IMR-90 (cell line): ENCODE results near the gene PTPRQ. TPM values are rescaled to one million over a fixed set of nuclear protein-coding genes. Genes with fewer than 3 reads are reported as not detected.
A peak's percentile ranks its signal among the peaks of the same experiment; 100 is the strongest.

ENCODE experiments used
- ATAC-seq: fragments of 200-7000 bp; cut with Tn5 transposase; 2 replicates; pipeline ENCODE4 v1.9.1; 2020; ENCODE audit warnings: low read depth, mild to moderate bottlenecking, moderate library complexity
- BruUV-seq: library from RNA; stranded (reverse); fragments of 400-500 nt; replicated peaks from 2 replicates; lab custom pipeline; 2021; lab: Mats Ljungman, UMichigan
- CTCF ChIA-PET: fragments of 300-600 bp; formaldehyde crosslinking; extraction: SDS; loops from one replicate; lab custom pipeline; 2021; ENCODE audit warnings: antibody characterized with exemption; lab: Yijun Ruan, JAX
- POLR2A ChIA-PET: fragments of 300-600 bp; sonication (Branson Sonifier 250); formaldehyde crosslinking; loops from one replicate; lab custom pipeline; 2022; ENCODE audit warnings: antibody characterized with exemption; ENCODE audit not compliant: unreplicated experiment; lab: Charles Lee
- DNase-seq: peaks from one replicate; pipeline ENCODE4 v3.0.0; 2013
- H2AFZ ChIP-seq: replicated peaks from 2 replicates; pipeline ENCODE3; 2013; ENCODE audit warnings: low read length, mild to moderate bottlenecking; ENCODE audit not compliant: poor library complexity
- H2AK5ac ChIP-seq: 2 replicates; pipeline ENCODE4 v1.6.1; 2013; ENCODE audit warnings: low read depth, low read length, inconsistent platforms
- H2AK9ac ChIP-seq: replicated peaks from 2 replicates; pipeline ENCODE3; 2013; ENCODE audit warnings: mild to moderate bottlenecking, low read depth, low read length, moderate library complexity; ENCODE audit not compliant: poor library complexity
- H2BK120ac ChIP-seq: 2 replicates; pipeline ENCODE4 v1.6.1; 2013; ENCODE audit warnings: low read depth, low read length, inconsistent platforms
- H2BK15ac ChIP-seq: 3 replicates; pipeline ENCODE4 v1.6.1; 2013; ENCODE audit warnings: low read depth, low read length, inconsistent platforms
- H2BK20ac ChIP-seq: 2 replicates; pipeline ENCODE4 v1.6.1; 2013; ENCODE audit warnings: low read depth, mild to moderate bottlenecking, inconsistent platforms, low read length, moderate library complexity
- H2BK5ac ChIP-seq: 2 replicates; pipeline ENCODE4 v1.6.1; 2013; ENCODE audit warnings: mild to moderate bottlenecking, low read depth, low read length, inconsistent platforms; ENCODE audit not compliant: poor library complexity, severe bottlenecking
- H3K14ac ChIP-seq: replicated peaks from 2 replicates; pipeline ENCODE4 v1.6.1; 2013; ENCODE audit warnings: low read depth, low read length, inconsistent platforms
- H3K18ac ChIP-seq: 2 replicates; pipeline ENCODE4 v1.6.1; 2013; ENCODE audit warnings: low read depth, low read length, control low read depth
- H3K23ac ChIP-seq: 2 replicates; pipeline ENCODE4 v1.6.1; 2013; ENCODE audit warnings: low read depth, low read length, inconsistent platforms
- H3K27ac ChIP-seq: 2 replicates; pipeline ENCODE4 v1.5.1; 2013; ENCODE audit warnings: mild to moderate bottlenecking, control low read depth, low read length; ENCODE audit not compliant: insufficient read depth
- H3K27me3 ChIP-seq: 2 replicates; pipeline ENCODE4 v1.6.1; 2013; ENCODE audit warnings: low read length; ENCODE audit not compliant: control insufficient read depth, insufficient read depth
- H3K36me3 ChIP-seq: 2 replicates; pipeline ENCODE4 v1.6.1; 2013; ENCODE audit warnings: low read length, mixed read lengths; ENCODE audit not compliant: control insufficient read depth, insufficient read depth
- H3K4ac ChIP-seq: 2 replicates; pipeline ENCODE4 v1.6.1; 2013; ENCODE audit warnings: low read depth, low read length, inconsistent platforms
- H3K4me1 ChIP-seq: 2 replicates; pipeline ENCODE4 v1.6.1; 2013; ENCODE audit warnings: low read length, mixed read lengths; ENCODE audit not compliant: control insufficient read depth, insufficient read depth
- H3K4me2 ChIP-seq: 2 replicates; pipeline ENCODE4 v1.6.1; 2013; ENCODE audit warnings: low read depth, mild to moderate bottlenecking, control low read depth, low read length, moderate library complexity
- H3K4me3 ChIP-seq: 2 replicates; pipeline ENCODE4 v1.5.1; 2013; ENCODE audit warnings: low read depth, mild to moderate bottlenecking, control low read depth, low read length, moderate library complexity; ENCODE audit not compliant: insufficient read depth
- H3K56ac ChIP-seq: 2 replicates; pipeline ENCODE4 v1.6.1; 2013; ENCODE audit warnings: low read length, inconsistent platforms; ENCODE audit not compliant: insufficient read depth; ENCODE audit errors: extremely low read depth
- H3K79me1 ChIP-seq, 2 experiments: 2 replicates each; pipeline ENCODE4 v1.6.1; 2013; ENCODE audit warnings: low read length in 2 of 2, inconsistent platforms in 1 of 2, low read depth in 1 of 2
- H3K9ac ChIP-seq: 2 replicates; pipeline ENCODE4 v1.6.1; 2013; ENCODE audit warnings: low read depth, low read length, control low read depth
- H3K9me1 ChIP-seq: 2 replicates; pipeline ENCODE4 v1.6.1; 2013; ENCODE audit warnings: low read length, inconsistent platforms; ENCODE audit not compliant: insufficient read depth
- H3K9me3 ChIP-seq: 2 replicates; pipeline ENCODE4 v1.6.1; 2013; ENCODE audit warnings: low read length; ENCODE audit not compliant: control insufficient read depth, insufficient read depth
- H4K20me1 ChIP-seq: 2 replicates; pipeline ENCODE4 v1.6.1; 2013; ENCODE audit warnings: low read length, inconsistent platforms; ENCODE audit not compliant: insufficient read depth
- H4K5ac ChIP-seq: 2 replicates; pipeline ENCODE4 v1.6.1; 2013; ENCODE audit warnings: mild to moderate bottlenecking, low read depth, low read length, control low read depth
- H4K8ac ChIP-seq, 2 experiments: 2 replicates each; pipeline ENCODE4 v1.6.1; 2013; ENCODE audit warnings: low read depth in 2 of 2, low read length in 2 of 2, control low read depth in 1 of 2, inconsistent platforms in 1 of 2
- H4K91ac ChIP-seq: 2 replicates; pipeline ENCODE4 v1.6.1; 2013; ENCODE audit warnings: low read depth, low read length, inconsistent platforms; ENCODE audit not compliant: insufficient read depth
- BHLHE40 ChIP-seq: fragments of 150-350 bp; IDR thresholded peaks from 2 replicates; pipeline ENCODE4 v1.6.1; 2016; ENCODE audit warnings: mild to moderate bottlenecking, low read depth, low read length
- CEBPB ChIP-seq: IDR thresholded peaks from 2 replicates; pipeline ENCODE4 v1.6.1; 2012; ENCODE audit warnings: low read depth, low read length, improper control_type of control experiment
- FOS ChIP-seq: fragments of 150-350 bp; IDR thresholded peaks from 2 replicates; pipeline ENCODE4 v1.6.1; 2016; ENCODE audit warnings: low read depth, low read length
- MAFK ChIP-seq: IDR thresholded peaks from 2 replicates; pipeline ENCODE4 v1.6.1; 2012; ENCODE audit warnings: low read depth, low read length, improper control_type of control experiment
- MAZ ChIP-seq: IDR thresholded peaks from 2 replicates; pipeline ENCODE4 v1.6.1; 2012; ENCODE audit warnings: low read depth, mild to moderate bottlenecking, low read length, improper control_type of control experiment, moderate library complexity, borderline replicate concordance
- RAD21 ChIP-seq: IDR thresholded peaks from 2 replicates; pipeline ENCODE4 v1.6.1; 2012; ENCODE audit warnings: low read length, improper control_type of control experiment
- RCOR1 ChIP-seq: IDR thresholded peaks from 2 replicates; pipeline ENCODE4 v1.6.1; 2012; ENCODE audit warnings: mild to moderate bottlenecking, low read length, improper control_type of control experiment; ENCODE audit not compliant: insufficient replicate concordance
- WGBS, 2 experiments: methylation state at CpG; one replicate each; pipeline versions ENCODE4 v1.1.5 to v1.1.7; 2013; ENCODE audit warnings: missing lambda C conversion rate in 2 of 2; ENCODE audit not compliant: insufficient read length in 1 of 2; ENCODE audit errors: extremely low coverage in 2 of 2; 5-methylcytosine and 5-hydroxymethylcytosine counted together
- dilution Hi-C: fragments of 300-500 bp; cut with HindIII; formaldehyde crosslinking; loops from one replicate; pipeline ENCODE4 v1.14.3; 2018; ENCODE audit warnings: low sequenced_read_pairs; ENCODE audit not compliant: unreplicated experiment
- in situ Hi-C: fragments of 300-500 bp; cut with MboI; formaldehyde crosslinking; loops from 3 replicates; pipeline ENCODE4 v1.14.3; 2019; ENCODE audit warnings: low sequenced_read_pairs, inconsistent platforms, mixed read lengths
- intact Hi-C: fragments of 100-400 bp; cut with micrococcal nuclease; formaldehyde crosslinking; loops from 2 replicates; pipeline ENCODE4 v1.10.0; 2022
- polyA plus RNA-seq, 3 experiments: library from polyadenylated mRNA; depleted of rRNA; stranded (reverse); fragments of >200 nt; gene quantifications; 2 replicates each; pipeline ENCODE4 v1.2.3, GENCODE V29; 2012; ENCODE audit warnings: low replicate concordance in 1 of 3
- total RNA-seq: library from RNA; depleted of rRNA; stranded (reverse); fragments of >200 nt; gene quantifications from 2 replicates; pipeline ENCODE4 v1.2.3, GENCODE V29; 2012

PTPRQ gene
- total and polyA plus RNA-seq, 2 of the 4 experiments (the other 2 are of a cell fraction) = 0.96 to 1.4 TPM

DNA sequence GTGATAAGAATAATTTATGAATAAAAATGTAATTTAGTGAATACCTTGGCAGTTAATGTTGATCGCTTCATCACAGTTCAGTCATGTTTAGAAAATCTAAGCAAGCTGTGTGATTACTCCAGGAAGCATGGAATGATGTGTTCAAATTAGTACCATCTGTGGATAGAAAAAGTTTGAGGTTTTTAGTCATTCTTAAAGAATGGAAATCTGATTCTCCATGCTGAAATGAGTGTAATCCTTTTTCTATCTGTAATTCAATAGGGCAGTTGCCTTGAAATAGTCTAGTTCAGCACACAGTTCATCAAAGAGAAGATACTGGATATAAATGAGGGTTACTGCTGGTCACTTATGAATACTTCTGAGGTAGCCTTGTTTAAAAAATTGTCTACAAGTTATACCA is 136.2 kb downstream of the PTPRQ start:
- WGBS, 2 experiments = 0% methylated on average over 1 of the region's 1 CpG; no CpG with 5 or more reads in 1 of the 2 experiments
- no peak overlapping the region for H3K23ac ChIP-seq

More for the DNA sequence above, 136.2 kb downstream of the PTPRQ start:
- H2BK120ac ChIP-seq = peak overlapping the region; percentile 99
- ChIA-PET CTCF (interaction anchor here (1.0 to 1.2 kb wide), 2 partner anchors 17 to 107 kb away, joined by 3 to 4 read pairs; no protein-coding TSS in a partner anchor), POLR2A (interaction anchor here (0.9 to 1.3 kb wide), 2 partner anchors 9 to 22 kb away, joined by 3 to 4 read pairs; no protein-coding TSS in a partner anchor)
- H2AK9ac ChIP-seq = no peak overlapping the region
- H3K14ac ChIP-seq = peak overlapping the region; percentile 95; the same call in 1 of the 2 replicates
- peak overlapping the region; percentile 57 for H3K4me2 ChIP-seq
- H3K56ac ChIP-seq = peak overlapping the region; percentile 76
- dilution Hi-C loops = no loop called here
- H3K9me3 ChIP-seq = peaks cover 7% of the 10 kb centered on the region; the same call in 1 of the 2 replicates
- H3K4me3 ChIP-seq = no peak overlapping the region; the same call in 1 of the 2 replicates
- no peaks in the 10 kb centered on the region for H4K20me1 ChIP-seq
- in situ Hi-C loops = no loop called here
- H3K79me1 ChIP-seq = 0 out of 4 replicates have a peak, but pooled peaks cover 0 to 4% of the 10 kb centered on the region in 2 experiments
- peak overlapping the region; percentile 43; the same call in 1 of the 2 replicates for H3K18ac ChIP-seq
- ATAC-seq = peak; percentile 94
- no peaks in the 10 kb centered on the region for H3K36me3 ChIP-seq
- H4K8ac ChIP-seq = peak overlapping the region; percentile 94 to 96; a peak in 3 of 4 replicates
- no peak overlapping the region for H4K5ac ChIP-seq
- peak overlapping the region; percentile 99; the same call in 1 of the 2 replicates for H3K4ac ChIP-seq
- H3K27ac ChIP-seq = peak overlapping the region; percentile 100
- no peak overlapping the region for H4K91ac ChIP-seq
- H3K4me1 ChIP-seq = peaks cover 15% of the 10 kb centered on the region
- H3K27me3 ChIP-seq = no peaks in the 10 kb centered on the region
- TF ChIP-seq MAFK = peak; percentile 57
- TF ChIP-seq RCOR1 = peak; percentile 58
- TF ChIP-seq FOS = peak; percentile 89
- no peak for TF ChIP-seq RAD21
- TF ChIP-seq CEBPB = peak; percentile 72
- no peak for TF ChIP-seq BHLHE40
- TF ChIP-seq MAZ = no peak
- no peak overlapping the region; the same call in 2 of the 3 replicates for H2BK15ac ChIP-seq
- H3K9me1 ChIP-seq = peaks cover 4% of the 10 kb centered on the region; the same call in 1 of the 2 replicates
- peak overlapping the region; percentile 100; the same call in 1 of the 2 replicates for H2BK20ac ChIP-seq
- H2AK5ac ChIP-seq = no peak overlapping the region
- intact Hi-C loops = loop anchor here (2.0 kb wide), 1 partner anchor 27 kb away; no protein-coding TSS in a partner anchor
- no peak overlapping the region for H3K9ac ChIP-seq
- BruUV-seq = no TSS peak
- peak; percentile 97 for DNase-seq
- peak overlapping the region; percentile 100 for H2BK5ac ChIP-seq
- H2AFZ ChIP-seq = no peak overlapping the region
